HepG2 (cell line): Measurements from ENCODE around the gene MT1F. TPM values are rescaled to one million over a fixed set of nuclear protein-coding genes. Genes with fewer than 3 reads are reported as not detected.
"Not testable (repeated sequence)": the region's sequence is repeated elsewhere in the genome, so short reads cannot be mapped to it uniquely, and the experiment has no call there.

ENCODE experiments used
- ATAC-seq: fragments of 200-7000 bp; cut with Tn5 transposase; 3 replicates; pipeline ENCODE4 v1.9.1; 2020; ENCODE audit warnings: mild to moderate bottlenecking, moderate library complexity
- BruUV-seq: library from RNA; stranded (reverse); fragments of 400-500 nt; replicated peaks from 2 replicates; lab custom pipeline; 2021; lab: Mats Ljungman, UMichigan
- CTCF ChIA-PET: fragments of 300-600 bp; formaldehyde crosslinking; extraction: SDS; loops from one replicate; lab custom pipeline; 2021; ENCODE audit warnings: low total read pairs, inconsistent platforms, low intra/inter-chr PET ratio; lab: Yijun Ruan, JAX
- POLR2A ChIA-PET: fragments of 350-600 bp; sonication (Branson Sonifier 250); formaldehyde crosslinking; loops from one replicate; lab custom pipeline; 2020; ENCODE audit warnings: antibody characterized with exemption, inconsistent platforms; lab: Yijun Ruan, JAX
- DNase-seq: peaks from one replicate; pipeline ENCODE4 v3.0.0-alpha.2; 2015; ENCODE audit warnings: low spot score
- FAIRE-seq: peaks from 3 replicates; lab custom pipeline; 2011; peaks lifted over from hg19 to GRCh38; lab: Jason Lieb, UNC
- H2AFZ ChIP-seq: one replicate; pipeline ENCODE4 v1.6.1; 2011; ENCODE audit warnings: low read length, inconsistent platforms
- H3K27ac ChIP-seq: fragments of 300-600 bp; 3 replicates; pipeline ENCODE4 v1.8.0; 2011; ENCODE audit warnings: mixed run types, mild to moderate bottlenecking, mixed read lengths, low read length, inconsistent platforms; ENCODE audit not compliant: insufficient read depth; ENCODE audit errors: extremely low read length
- H3K27me3 ChIP-seq, 2 experiments: fragments of 200-600 bp in 1 of 2; 2 replicates in 1 of 2; 3 replicates in 1 of 2; pipeline versions ENCODE4 v1.6.0 to v1.8.0; 2011; ENCODE audit warnings: low read length in 2 of 2, mild to moderate bottlenecking in 2 of 2, moderate library complexity in 2 of 2, inconsistent platforms in 1 of 2; ENCODE audit not compliant: insufficient read depth in 2 of 2, control insufficient read depth in 1 of 2
- H3K36me3 ChIP-seq, 2 experiments: fragments of 200-600 bp in 1 of 2; replicated peaks in 1 of 2; 2 replicates in 1 of 2; 3 replicates in 1 of 2; pipeline versions ENCODE4 v1.5.1 to v1.8.0; 2011; ENCODE audit warnings: low read length in 2 of 2, inconsistent platforms in 1 of 2; ENCODE audit not compliant: insufficient read depth in 2 of 2, control insufficient read depth in 1 of 2
- H3K4me1 ChIP-seq: 2 replicates; pipeline ENCODE4 v1.5.1; 2012; ENCODE audit warnings: low read length, inconsistent platforms; ENCODE audit not compliant: insufficient read depth
- H3K4me2 ChIP-seq: 2 replicates; pipeline ENCODE4 v1.6.0; 2011; ENCODE audit warnings: low read depth, low read length, inconsistent platforms
- H3K4me3 ChIP-seq, 3 experiments: fragments of 200-600 bp in 1 of 3; sonication (generic), shearing (Covaris generic) in 1 of 3; replicated peaks in 1 of 3; 2 replicates each; pipeline ENCODE4 v1.5.1; 2011 to 2016; ENCODE audit warnings: low read length in 3 of 3, inconsistent platforms in 2 of 3, low read depth in 2 of 3, mild to moderate bottlenecking in 2 of 3, control low read depth in 1 of 3, mixed read lengths in 1 of 3; ENCODE audit not compliant: insufficient read depth in 1 of 3
- H3K79me2 ChIP-seq: one replicate; pipeline ENCODE4 v1.6.1; 2011; ENCODE audit warnings: low read length, inconsistent platforms; ENCODE audit not compliant: insufficient read depth
- H3K9ac ChIP-seq: 2 replicates; pipeline ENCODE4 v1.6.0; 2011; ENCODE audit warnings: mild to moderate bottlenecking, low read depth, low read length, inconsistent platforms; ENCODE audit not compliant: insufficient read depth
- H3K9me3 ChIP-seq: 2 replicates; pipeline ENCODE4 v1.5.1; 2012; ENCODE audit warnings: mild to moderate bottlenecking, low read length
- H4K20me1 ChIP-seq: 2 replicates; pipeline ENCODE4 v1.6.0; 2011; ENCODE audit warnings: inconsistent platforms, mild to moderate bottlenecking, low read length, moderate library complexity; ENCODE audit not compliant: insufficient read depth
- PPARG ChIP-seq: conservative IDR thresholded peaks from 2 replicates; pipeline ENCODE4 v1.6.1; 2016; ENCODE audit warnings: missing biosample characterization, missing genetic modification reagents
- RARA ChIP-seq: IDR thresholded peaks from 2 replicates; pipeline ENCODE4 v1.6.1; 2016; ENCODE audit warnings: missing genetic modification reagents, missing compliant biosample characterization
- RXRB ChIP-seq: IDR thresholded peaks from 2 replicates; pipeline ENCODE4 v1.6.1; 2016; ENCODE audit warnings: borderline replicate concordance, missing genetic modification reagents, missing compliant biosample characterization
- SKI ChIP-seq: fragments of 450-650 bp; IDR thresholded peaks from one replicate; pipeline ENCODE4 v1.6.1; 2018; ENCODE audit warnings: mild to moderate bottlenecking; ENCODE audit not compliant: partially characterized antibody
- ZNF431 ChIP-seq: sonication (generic); formaldehyde crosslinking; IDR thresholded peaks from 2 replicates; pipeline ENCODE4 v1.9.0; 2022; ENCODE audit warnings: missing genetic modification reagents, low read depth, mild to moderate bottlenecking, borderline replicate concordance
- ZNF614 ChIP-seq: IDR thresholded peaks from 2 replicates; pipeline ENCODE4 v1.6.1; 2018; ENCODE audit warnings: missing biosample characterization, missing genetic modification reagents, inconsistent platforms, borderline replicate concordance
- WGBS: methylation state at CpG from one replicate; pipeline ENCODE4 v1.1.6; 2017; ENCODE audit warnings: low lambda C conversion rate; 5-methylcytosine and 5-hydroxymethylcytosine counted together
- in situ Hi-C: cut with HindIII; loops from 2 replicates; pipeline ENCODE4 v1.10.0; 2017; ENCODE audit warnings: low pct_unique_long_range_greater_than_20kb; ENCODE audit not compliant: extremely low pct_ligation_motif_present
- intact Hi-C: fragments of 100-400 bp; cut with micrococcal nuclease; formaldehyde crosslinking; loops from one replicate; pipeline ENCODE4 v1.10.0; 2022; ENCODE audit not compliant: unreplicated experiment
- polyA plus RNA-seq, 8 experiments: library from polyadenylated mRNA; depleted of rRNA in 3 of 8; stranded (reverse) in 7 of 8; unstranded in 1 of 8; fragments of >200 nt; fragmentation: Illumina TruSeq in 4 of 8; extraction: Trizol in 4 of 8; gene quantifications; 2 replicates each; pipeline versions ENCODE4 v1.2.1 to v1.2.3, GENCODE V29; 2011 to 2016; ENCODE audit warnings: low read depth in 4 of 8, missing spikeins in 1 of 8, mixed read lengths in 1 of 8; ENCODE audit not compliant: insufficient read depth in 1 of 8
- total RNA-seq, 5 experiments: library from RNA; depleted of rRNA; stranded (reverse); fragments of >200 nt; fragmentation: Illumina TruSeq; extraction: Trizol; gene quantifications; 2 replicates each; pipeline ENCODE4 v1.2.3, GENCODE V29; 2016; ENCODE audit warnings: low read depth in 1 of 5

The MT1F gene
- total and polyA plus RNA-seq, 2 of the 13 experiments (the other 11 are each of a cell fraction or from before 2014, with no cell fraction given) = 1.9 to 169 TPM

- H3K9me3 ChIP-seq, H3K4me3 ChIP-seq, H4K20me1 ChIP-seq, H3K79me2 ChIP-seq, H3K4me2 ChIP-seq, DNase-seq, H3K27ac ChIP-seq, H2AFZ ChIP-seq, CTCF ChIA-PET, H3K36me3 ChIP-seq, ATAC-seq, FAIRE-seq, BruUV-seq, H3K9ac ChIP-seq, intact Hi-C loops, in situ Hi-C loops: not testable (repeated sequence)
- POLR2A ChIA-PET = interaction anchor here (0.9 to 1.3 kb wide), 2 partner anchors 14 to 15 kb away, joined by 3 to 5 read pairs; partner anchors contain the start of gene MT2A
- Histone ChIP-seq H3K27me3 (peaks cover 11 to 44% of the 10 kb centered on the region in 2 experiments; a peak in 4 of 5 replicates), H3K4me1 (peaks cover 46% of the 10 kb centered on the region)
- 25% methylated on average over 3 of the region's 4 CpGs for WGBS
- TF ChIP-seq ZNF614 (CRISPR knock-in tag) = 0 out of 2 replicates have a peak, but pooled peaks have one; percentile 18
- TF ChIP-seq RARA = 0 out of 2 replicates have a peak, but pooled peaks have one; percentile 19
- TF ChIP-seq SKI = peak; percentile 18
- peak; percentile 71; the same call in 1 of the 2 replicates for TF ChIP-seq RXRB (CRISPR knock-in tag)
- TF ChIP-seq PPARG (CRISPR knock-in tag) = peak; percentile 71
Measured at GRCh38 chr16:56621665-56622445, 35.9 kb upstream of the MT1F start.

- Histone ChIP-seq H3K27me3 (peaks cover 4 to 33% of the 10 kb centered on the region in 2 experiments; a peak in 4 of 5 replicates), H3K4me1 (peaks cover 53% of the 10 kb centered on the region)
- H2AFZ ChIP-seq, H3K4me2 ChIP-seq, H4K20me1 ChIP-seq, H3K27ac ChIP-seq, FAIRE-seq, H3K9me3 ChIP-seq, CTCF ChIA-PET, intact Hi-C loops, ATAC-seq, H3K9ac ChIP-seq, H3K4me3 ChIP-seq, DNase-seq, H3K36me3 ChIP-seq, in situ Hi-C loops, BruUV-seq, H3K79me2 ChIP-seq: not testable (repeated sequence)
- TF ChIP-seq ZNF431 (CRISPR knock-in tag) = peak; percentile 67; the same call in 1 of the 2 replicates
- WGBS = 52% methylated on average over 5 of the region's 5 CpGs
- POLR2A ChIA-PET = interaction anchor here (1.2 to 4.8 kb wide), 3 partner anchors 13 to 23 kb away, joined by 4 to 83 read pairs (median 5); partner anchors contain the start of gene MT2A
Measured at GRCh38 chr16:56623184-56623583, 34.6 kb upstream of the MT1F start.
